Hematopoietic multipotent progenitor cell (in vitro differentiated cells): ENCODE results near the gene FAM50B. TPM values are rescaled to one million over a fixed set of nuclear protein-coding genes. Genes with fewer than 3 reads are reported as not detected.

Experiments used
- DNase-seq, 3 donors: peaks; one replicate each; pipeline ENCODE4 v3.0.0-alpha.2; 2011 to 2015; ENCODE audit warnings: low read depth in 2 of 3, low spot score in 2 of 3
- total RNA-seq: library from RNA; depleted of rRNA; stranded (reverse); fragments of >200 nt; gene quantifications from one replicate; pipeline ENCODE4 v1.2.3, GENCODE V29; 2012

Gene FAM50B, protein sequence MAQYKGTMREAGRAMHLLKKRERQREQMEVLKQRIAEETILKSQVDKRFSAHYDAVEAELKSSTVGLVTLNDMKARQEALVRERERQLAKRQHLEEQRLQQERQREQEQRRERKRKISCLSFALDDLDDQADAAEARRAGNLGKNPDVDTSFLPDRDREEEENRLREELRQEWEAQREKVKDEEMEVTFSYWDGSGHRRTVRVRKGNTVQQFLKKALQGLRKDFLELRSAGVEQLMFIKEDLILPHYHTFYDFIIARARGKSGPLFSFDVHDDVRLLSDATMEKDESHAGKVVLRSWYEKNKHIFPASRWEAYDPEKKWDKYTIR
- 23.2 TPM for total RNA-seq

DNA sequence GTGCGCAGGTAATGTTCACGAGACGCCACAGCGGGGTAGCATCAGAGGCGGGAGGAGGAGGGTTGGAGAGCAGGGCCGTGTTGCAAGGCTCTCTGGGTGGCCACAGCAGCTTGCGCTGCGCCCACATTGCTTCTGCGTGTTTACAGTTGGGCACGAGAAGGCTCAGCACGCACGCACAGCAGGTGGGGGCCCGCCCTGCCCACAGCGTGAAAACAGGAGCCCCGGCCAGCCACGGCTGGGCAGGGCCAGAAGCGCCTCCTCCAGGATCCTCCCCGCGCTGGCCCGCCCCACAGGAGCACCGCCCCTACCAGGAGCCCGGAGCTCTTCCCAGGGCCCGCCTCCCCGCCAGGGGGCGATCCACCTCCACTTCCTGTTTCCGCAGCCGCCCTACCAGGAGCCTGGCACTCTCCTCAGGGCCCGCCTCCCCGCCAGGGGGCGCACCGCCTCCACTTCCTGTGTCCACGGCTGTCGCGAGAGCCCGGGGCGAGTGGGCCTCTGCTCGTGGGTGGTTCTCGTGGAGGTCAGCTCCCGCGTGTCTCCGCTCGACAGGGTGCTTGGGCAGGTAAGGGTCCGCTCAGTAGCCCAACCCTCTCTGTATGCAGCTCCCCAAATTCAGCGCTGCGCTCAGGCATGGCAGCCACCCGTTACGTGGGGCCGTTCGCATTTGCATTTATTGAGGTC, at the start of gene FAM50B:
Gene FAM50B, plus strand, starts transcription at position 449 of the 681 bp plus-strand sequence. CDS start 439 bp downstream, outside the sequence.
- peak; percentile 74 to 90 (median 87) for DNase-seq

DNA sequence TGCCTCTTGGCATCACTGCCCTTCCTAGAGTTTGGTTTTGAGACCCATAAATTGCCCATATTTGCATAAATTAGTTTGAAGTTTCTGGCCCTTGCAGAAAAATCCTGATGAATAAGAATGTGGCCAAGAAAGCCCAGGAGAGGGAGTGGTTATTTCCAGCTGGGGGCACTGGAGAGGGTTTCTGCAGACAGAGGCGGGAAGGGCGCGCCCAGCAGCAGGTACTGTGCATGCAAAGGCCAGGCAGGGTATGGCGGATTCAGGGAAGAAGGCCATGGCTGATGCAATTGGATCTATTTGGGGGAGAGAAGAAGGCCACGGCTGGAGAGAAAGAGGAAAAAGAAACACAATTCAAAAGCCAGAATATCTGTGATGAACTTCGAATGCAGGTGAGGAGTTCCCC, 49.5 kb upstream of the FAM50B start:
- DNase-seq: no peak

DNA sequence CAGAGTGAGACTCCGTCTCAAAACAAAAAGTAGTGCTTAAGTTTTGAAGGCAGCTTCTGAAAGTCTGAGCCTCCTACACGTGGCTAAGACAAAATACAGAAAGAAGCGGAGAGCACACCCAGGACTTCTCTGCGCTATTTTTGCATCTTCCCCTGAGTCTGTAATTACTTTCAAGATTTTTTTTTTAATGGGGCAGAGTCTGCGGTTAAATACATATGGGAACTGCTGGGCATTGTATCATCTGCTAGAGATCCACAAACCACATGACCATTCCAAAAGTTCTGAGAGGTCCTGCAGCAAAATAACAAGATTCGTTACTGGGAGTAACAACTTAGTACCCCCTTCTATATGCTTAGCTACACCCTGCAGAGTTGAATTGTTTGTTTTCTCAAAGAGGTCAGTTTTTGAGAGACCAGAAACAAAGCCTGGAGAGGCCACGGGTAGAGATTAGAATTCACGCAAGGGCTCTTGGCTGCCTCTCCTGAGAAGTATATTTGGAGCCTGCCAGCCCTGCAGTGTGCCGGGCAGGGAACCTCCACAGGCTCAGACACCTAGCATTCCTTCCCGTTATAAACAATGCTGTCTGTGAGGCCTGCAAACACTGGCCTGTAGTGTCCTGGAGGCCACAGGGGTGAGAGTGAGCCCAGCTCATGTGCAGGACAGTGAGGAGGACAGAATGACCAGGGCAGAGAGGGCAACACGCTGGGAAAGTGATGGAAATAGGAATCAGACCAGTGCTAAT, 48.2 kb upstream of the FAM50B start:
- DNase-seq: no peak

DNA sequence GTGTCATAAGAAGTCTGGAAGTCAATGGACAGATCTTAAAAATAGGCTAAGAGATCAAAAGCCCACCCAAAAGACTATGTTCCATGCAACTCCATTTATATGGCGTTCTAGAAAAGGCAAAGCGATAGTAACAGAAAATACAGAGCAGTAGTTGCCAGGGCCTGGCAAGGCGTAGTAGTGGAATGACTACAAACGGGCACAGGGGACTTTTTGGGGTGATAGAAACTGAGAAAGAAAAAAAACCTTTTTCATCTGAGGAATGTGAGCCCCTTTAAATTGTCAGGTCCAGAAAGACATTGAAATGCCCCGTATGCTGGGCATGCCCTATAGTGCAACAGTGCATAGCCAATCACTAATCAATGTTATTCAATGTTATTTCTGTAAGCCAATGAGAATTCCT, 47.2 kb upstream of the FAM50B start:
- DNase-seq: no peak

- no peak for DNase-seq
Measured at GRCh38 chr6:3803627-3804468, 45.3 kb upstream of the FAM50B start.

GRCh38 chr6:3804964-3805363, 44.2 kb upstream of the FAM50B start:
- no peak for DNase-seq

- no peak for DNase-seq
Measured at GRCh38 chr6:3805448-3806123, 43.6 kb upstream of the FAM50B start.

DNA sequence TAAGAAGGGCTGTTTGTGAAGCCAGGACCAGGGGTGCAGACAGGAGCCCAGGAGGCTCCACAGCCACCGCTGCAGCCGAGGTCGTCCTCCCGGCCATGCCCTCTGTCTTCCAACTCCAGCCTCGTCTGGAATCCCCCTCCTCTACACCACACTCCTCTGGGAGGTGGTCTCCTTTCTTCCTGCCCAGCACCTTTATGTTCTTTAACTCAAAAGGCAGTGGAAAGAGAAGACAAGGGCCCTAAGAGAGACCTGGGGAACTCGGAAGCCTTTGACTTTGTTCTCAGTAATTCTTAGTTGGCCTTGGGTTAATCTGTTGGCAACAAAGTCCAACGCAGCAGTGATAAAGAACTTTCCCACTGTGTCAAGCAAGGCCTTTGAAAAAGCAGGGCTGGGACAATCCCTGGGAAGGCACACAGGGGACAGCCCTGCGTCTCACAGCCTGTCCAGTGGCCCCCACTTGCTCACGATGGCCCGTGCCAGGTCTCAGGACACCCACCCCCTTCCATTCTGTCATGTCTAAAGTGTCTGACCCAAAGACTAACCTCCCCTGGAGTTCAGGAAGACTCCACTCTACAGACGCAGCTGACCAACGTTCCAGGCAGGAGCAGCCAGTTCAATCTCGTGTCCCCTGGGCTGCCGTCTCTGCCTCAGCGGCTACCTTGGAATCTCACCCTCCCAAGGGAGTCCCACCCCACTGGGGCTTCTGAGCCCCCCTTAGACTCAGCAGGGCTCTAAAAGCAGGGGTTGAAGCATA, 42.8 kb upstream of the FAM50B start:
- no peak for DNase-seq

DNA sequence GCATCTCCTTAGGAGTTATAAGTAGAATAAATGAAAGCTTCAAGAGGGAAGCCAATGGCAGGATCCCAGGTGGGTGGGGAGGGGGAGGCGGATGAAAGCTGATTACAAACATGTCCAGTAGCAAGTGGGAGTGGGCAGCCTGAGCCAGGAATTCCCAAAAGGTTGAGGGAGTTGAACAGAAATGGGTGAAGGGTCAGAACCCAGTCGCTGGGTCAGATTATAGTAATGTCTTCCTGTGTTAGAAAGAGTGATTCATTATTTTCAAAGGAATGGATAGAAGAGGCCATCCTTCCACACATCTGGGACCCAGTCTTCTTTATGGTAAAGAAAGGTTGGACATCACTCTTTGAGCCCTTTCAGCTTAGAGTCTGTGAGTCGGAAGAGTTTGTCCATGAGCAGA, 41.0 kb upstream of the FAM50B start:
- no peak for DNase-seq

GRCh38 chr6:3808759-3809514, 40.2 kb upstream of the FAM50B start:
- no peak for DNase-seq

- DNase-seq: no peak
Measured at GRCh38 chr6:3809515-3809891, 39.7 kb upstream of the FAM50B start.

DNA sequence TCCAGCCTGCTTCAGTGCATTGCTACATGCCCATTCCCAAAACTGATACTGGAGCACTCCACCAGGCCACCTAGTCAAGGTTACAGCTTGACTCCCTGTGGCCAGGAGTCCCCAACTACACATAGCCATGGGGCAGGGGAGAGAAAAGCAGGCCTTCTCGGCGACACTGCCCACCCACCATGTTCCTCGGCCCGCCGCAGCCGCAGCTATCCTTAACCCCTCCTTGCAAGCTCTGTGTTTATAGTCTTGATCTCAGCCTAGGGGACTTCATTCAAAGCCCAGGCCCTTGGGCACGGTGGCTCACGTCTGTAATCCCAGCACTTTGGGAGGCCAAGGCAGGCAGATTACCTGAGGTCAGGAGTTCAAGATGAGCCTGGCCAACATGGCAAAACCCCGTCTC, 39.2 kb upstream of the FAM50B start:
- DNase-seq: no peak

- DNase-seq: no peak
Measured at GRCh38 chr6:3811191-3811590, 38.0 kb upstream of the FAM50B start.

DNA sequence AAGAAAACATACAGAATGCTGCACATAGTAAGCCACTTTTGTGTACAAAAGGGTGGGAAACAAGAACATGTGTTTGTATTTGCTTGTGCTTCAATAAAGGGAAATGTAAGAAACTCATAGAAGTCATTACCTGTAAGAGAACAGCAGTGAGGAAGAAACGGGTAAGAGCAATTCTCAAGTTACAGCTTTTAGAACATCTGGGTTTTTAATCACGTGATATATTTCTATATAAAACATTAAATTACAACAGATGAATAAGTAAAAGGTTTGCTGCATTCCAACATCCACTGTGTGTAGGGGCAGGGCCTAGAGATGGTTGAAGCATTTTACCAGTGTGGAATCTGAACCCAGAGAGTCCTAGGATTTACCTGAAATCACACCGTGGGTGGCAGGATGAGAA, 36.6 kb upstream of the FAM50B start:
- DNase-seq: peak in 1 of 3 donors; percentile 43

DNA sequence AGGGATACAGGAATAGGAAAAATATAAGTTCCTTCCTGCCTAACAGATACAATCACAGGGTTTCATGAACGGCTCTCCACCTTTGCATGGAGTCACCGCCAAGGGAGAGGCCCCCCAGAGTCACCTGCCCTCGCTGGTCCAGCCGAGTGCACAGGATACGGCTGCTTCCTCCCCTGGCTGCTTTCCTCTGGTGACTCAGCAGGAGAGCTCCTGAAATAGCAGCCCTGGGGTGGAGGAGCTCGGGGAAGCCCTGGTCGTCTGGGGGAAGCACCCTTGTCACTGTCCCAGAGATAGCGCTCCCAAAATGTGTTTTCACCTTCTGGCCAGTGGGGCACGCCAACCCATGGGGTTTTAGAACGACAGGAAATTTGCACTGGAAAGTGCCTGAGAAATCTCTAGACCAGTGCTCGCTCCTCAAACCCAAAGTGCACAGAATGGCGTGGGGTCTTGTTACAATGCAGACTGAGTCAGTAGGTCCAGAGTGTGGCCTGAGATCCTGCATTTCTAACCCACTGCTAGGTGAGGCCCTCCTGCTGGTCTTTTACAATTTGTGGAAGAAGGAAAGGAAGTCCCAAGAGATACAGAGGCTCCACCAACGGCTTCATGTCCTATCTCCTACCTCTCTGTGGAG, 35.9 kb upstream of the FAM50B start:
- peak in 2 of 3 donors; percentile 85 to 90 for DNase-seq

- DNase-seq: no peak
Measured at GRCh38 chr6:3813918-3814317, 35.3 kb upstream of the FAM50B start.

- DNase-seq: no peak
Measured at GRCh38 chr6:3814539-3814938, 34.6 kb upstream of the FAM50B start.

DNA sequence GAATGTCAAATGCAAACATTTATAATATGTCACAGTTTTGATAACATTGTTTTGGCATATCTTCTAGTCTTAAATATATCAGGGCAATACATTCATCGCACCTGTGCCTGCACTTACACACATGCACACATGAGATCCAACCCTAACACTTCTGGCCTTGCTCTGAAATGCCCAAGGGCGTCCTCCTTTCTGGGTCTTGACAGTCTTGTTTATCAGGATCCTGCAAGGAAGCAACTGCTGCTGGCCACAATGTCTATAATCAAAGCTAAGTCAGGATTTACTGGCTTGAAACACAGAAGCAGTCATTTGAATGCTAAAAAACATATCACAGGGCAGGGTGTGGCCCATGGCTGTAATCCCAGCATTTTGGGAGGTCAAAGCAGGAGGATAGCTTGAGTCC, 32.9 kb upstream of the FAM50B start:
- DNase-seq: no peak
